Breast epithelium (tissue), 3 donors: ENCODE data around the gene STPG3.

Experiments
- CTCF ChIP-seq, 3 donors: fragments of 450-650 bp; IDR thresholded peaks; one replicate each; pipeline ENCODE4 v1.5.1; 2016 to 2017; ENCODE audit warnings: antibody characterized with exemption in 3 of 3, mild to moderate bottlenecking in 3 of 3, moderate library complexity in 3 of 3
- POLR2A ChIP-seq: fragments of 450-650 bp; IDR thresholded peaks from one replicate; pipeline ENCODE4 v1.6.1; 2016; ENCODE audit warnings: antibody characterized with exemption, mild to moderate bottlenecking, moderate library complexity
- POLR2AphosphoS5 ChIP-seq, 3 donors: sonication (generic); formaldehyde crosslinking; IDR thresholded peaks; one replicate each; pipeline ENCODE4 v1.6.1; 2017; ENCODE audit warnings: antibody characterized with exemption in 3 of 3

DNA sequence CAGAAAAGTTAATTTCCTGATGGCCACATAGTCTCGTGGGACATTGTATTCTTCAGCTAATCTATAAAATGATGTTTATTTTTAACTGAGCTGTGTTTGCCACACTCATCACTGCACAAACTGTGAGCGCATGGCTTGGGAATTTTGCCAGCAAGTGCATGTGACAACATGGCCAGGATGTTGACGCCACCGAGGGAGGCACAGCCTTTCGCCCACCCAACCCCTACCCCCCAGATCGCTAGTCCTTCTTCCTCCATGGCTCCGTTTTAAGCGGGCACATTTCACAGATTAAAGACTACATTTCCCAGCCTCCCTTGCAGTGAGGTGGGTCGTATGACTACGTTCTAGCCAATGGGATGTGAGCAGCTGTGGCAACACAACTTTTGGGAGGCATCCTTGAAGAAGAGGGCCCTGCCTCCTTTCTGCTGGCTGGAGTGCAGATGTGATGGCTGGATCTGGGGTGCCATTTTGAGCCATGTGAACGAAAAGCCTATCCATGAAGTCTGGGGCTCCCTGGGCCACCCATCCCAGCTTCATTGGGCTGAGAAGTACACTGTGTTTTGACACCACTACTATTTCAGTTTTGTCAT, 43.1 kb downstream of the STPG3 start:
- no peak for TF ChIP-seq CTCF (IDR thresholded peaks at IDR 0.05)
- no peak for TF ChIP-seq POLR2AphosphoS5 (IDR thresholded peaks at IDR 0.05)
- no peak for TF ChIP-seq POLR2A
